Gastroesophageal sphincter (tissue), 2 donors: ENCODE results near the gene SMCO2.

ENCODE experiments used
- EP300 ChIP-seq: sonication (generic); formaldehyde crosslinking; IDR thresholded peaks from one replicate; pipeline ENCODE4 v1.6.1; 2017; ENCODE audit warnings: antibody characterized with exemption, mild to moderate bottlenecking
- POLR2A ChIP-seq, 2 donors: fragments of 450-650 bp; IDR thresholded peaks; one replicate each; pipeline ENCODE4 v1.6.1; 2017; ENCODE audit warnings: antibody characterized with exemption in 2 of 2, mild to moderate bottlenecking in 2 of 2, moderate library complexity in 1 of 2
- POLR2AphosphoS5 ChIP-seq: sonication (generic); formaldehyde crosslinking; IDR thresholded peaks from one replicate; pipeline ENCODE4 v1.6.1; 2017; ENCODE audit warnings: antibody characterized with exemption

DNA sequence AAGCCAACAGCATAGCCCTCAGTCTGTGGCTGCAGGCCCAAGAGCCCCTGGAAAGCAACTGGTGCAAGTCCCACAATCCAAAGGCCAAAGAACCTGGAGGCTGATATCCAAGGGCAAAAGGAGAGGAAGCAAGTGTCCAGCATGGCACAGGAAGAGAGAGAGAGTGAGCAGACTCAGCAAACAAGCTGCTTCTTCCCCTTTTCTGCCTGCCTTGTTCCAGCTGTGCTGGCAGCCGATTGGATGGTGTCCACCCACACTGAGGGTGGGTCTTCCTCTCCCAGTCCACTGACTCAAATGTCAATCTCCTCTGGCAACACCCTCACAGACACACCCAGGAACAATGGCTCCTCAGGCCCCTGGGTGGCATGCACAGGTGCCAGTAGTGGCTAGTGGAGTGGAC lies 33.5 kb downstream of the SMCO2 start:
- TF ChIP-seq POLR2AphosphoS5 (no peak), POLR2A (IDR thresholded peaks at IDR 0.05) (no peak), EP300 (no peak)
